OCI-LY1 (cell line): ENCODE results near the gene TCTN2.

ENCODE experiments used
- H2AFZ ChIP-seq: fragments of 200-600 bp; sonication (generic), shearing (Covaris generic); 2 replicates; pipeline ENCODE4 v1.6.0; 2014; ENCODE audit warnings: antibody characterized with exemption, mild to moderate bottlenecking, low read length
- H3F3A ChIP-seq: fragments of 200-600 bp; sonication (generic), shearing (Covaris generic); 2 replicates; pipeline ENCODE4 v1.6.0; 2014; ENCODE audit warnings: mild to moderate bottlenecking, antibody characterized with exemption, low read length, moderate library complexity; ENCODE audit not compliant: insufficient read depth
- H3K27ac ChIP-seq: fragments of 200-600 bp; sonication (generic); 2 replicates; pipeline ENCODE4 v1.5.1; 2014; ENCODE audit warnings: low read length, mixed run types, mild to moderate bottlenecking, low read depth; ENCODE audit not compliant: poor library complexity, severe bottlenecking
- H3K27me3 ChIP-seq: fragments of 200-600 bp; sonication (generic); 2 replicates; pipeline ENCODE4 v1.6.0; 2014; ENCODE audit warnings: antibody characterized with exemption, mild to moderate bottlenecking, low read length, moderate library complexity; ENCODE audit not compliant: insufficient read depth
- H3K36me3 ChIP-seq: fragments of 200-600 bp; sonication (generic); 2 replicates; pipeline ENCODE4 v1.6.1; 2014; ENCODE audit warnings: mild to moderate bottlenecking, antibody characterized with exemption, low read length, moderate library complexity, mixed read lengths; ENCODE audit not compliant: insufficient read depth
- H3K4me1 ChIP-seq: fragments of 200-600 bp; sonication (generic); 2 replicates; pipeline ENCODE4 v1.5.1; 2014; ENCODE audit warnings: mild to moderate bottlenecking, low read length, moderate library complexity; ENCODE audit not compliant: insufficient read depth, severe bottlenecking
- H3K4me2 ChIP-seq: fragments of 200-600 bp; sonication (generic), shearing (Covaris generic); 2 replicates; pipeline ENCODE4 v1.6.1; 2014; ENCODE audit warnings: low read length
- H3K4me3 ChIP-seq: fragments of 200-600 bp; sonication (generic); 2 replicates; pipeline ENCODE4 v1.5.1; 2014; ENCODE audit warnings: low read length, low read depth, mild to moderate bottlenecking, mixed read lengths; ENCODE audit not compliant: poor library complexity, severe bottlenecking
- H3K79me2 ChIP-seq: fragments of 200-600 bp; shearing (Covaris generic); 2 replicates; pipeline ENCODE4 v1.6.1; 2016; ENCODE audit warnings: mixed run types, low read length, mixed read lengths; ENCODE audit not compliant: insufficient read depth
- H3K9ac ChIP-seq: fragments of 200-600 bp; sonication (generic), shearing (Covaris generic); 2 replicates; pipeline ENCODE4 v1.6.1; 2014; ENCODE audit warnings: mild to moderate bottlenecking, low read length, mixed read lengths
- H3K9me2 ChIP-seq: fragments of 200-600 bp; sonication (generic), shearing (Covaris generic); 2 replicates; pipeline ENCODE4 v1.6.1; 2014; ENCODE audit warnings: low read depth, mild to moderate bottlenecking, low read length, mixed read lengths
- H3K9me3 ChIP-seq: fragments of 200-600 bp; shearing (Covaris generic); 2 replicates; pipeline ENCODE4 v1.6.1; 2014; ENCODE audit warnings: low read length, mixed read lengths
- H4K20me1 ChIP-seq: fragments of 200-600 bp; sonication (generic), shearing (Covaris generic); 2 replicates; pipeline ENCODE4 v1.6.0; 2016; ENCODE audit warnings: mild to moderate bottlenecking, low read length; ENCODE audit not compliant: insufficient read depth
- EZH2 ChIP-seq: fragments of 200-600 bp; sonication (generic), shearing (Covaris generic); IDR thresholded peaks from 2 replicates; pipeline ENCODE4 v1.8.0; 2017; ENCODE audit warnings: borderline replicate concordance, mixed run types, mild to moderate bottlenecking, antibody characterized with exemption, low read length, moderate library complexity, mixed read lengths
- TF ChIP-seq, protein P1 (sequence below): fragments of 200-600 bp; sonication (generic), shearing (Covaris generic); IDR thresholded peaks from 2 replicates; pipeline ENCODE4 v1.5.1; 2017; ENCODE audit warnings: mild to moderate bottlenecking, antibody characterized with exemption, low read length, moderate library complexity, mixed read lengths

TCTN2 gene

DNA sequence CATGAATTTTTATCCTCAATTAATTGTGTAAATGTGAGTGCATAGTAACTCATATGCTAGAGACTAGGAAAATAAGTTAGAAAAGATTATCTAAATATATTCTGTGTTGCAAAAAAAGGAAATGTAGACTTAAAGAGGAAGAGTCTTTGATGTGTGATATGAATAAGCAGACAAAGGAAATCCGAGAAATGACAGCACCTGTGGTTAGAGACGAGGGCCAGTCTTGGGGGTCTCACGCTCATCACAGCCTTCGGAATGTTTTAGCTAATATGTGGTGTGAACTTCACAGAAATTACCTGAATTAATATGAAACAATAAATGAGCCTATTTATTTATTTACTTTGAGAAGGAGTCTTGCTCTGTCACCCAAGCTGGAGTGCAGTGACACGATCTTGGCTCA is 52.9 kb downstream of the TCTN2 start:
- no peaks in the 10 kb centered on the region for H3K9me3 ChIP-seq
- no peaks in the 10 kb centered on the region for H3K27me3 ChIP-seq
- no peaks in the 10 kb centered on the region for H3K79me2 ChIP-seq
- H2AFZ ChIP-seq, result no peak overlapping the region
- H4K20me1 ChIP-seq, result no peaks in the 10 kb centered on the region
- no peak overlapping the region for H3K4me3 ChIP-seq
- no peaks in the 10 kb centered on the region for H3F3A ChIP-seq
- H3K9me2 ChIP-seq, result no peaks in the 10 kb centered on the region
- TF ChIP-seq, protein P1, sequence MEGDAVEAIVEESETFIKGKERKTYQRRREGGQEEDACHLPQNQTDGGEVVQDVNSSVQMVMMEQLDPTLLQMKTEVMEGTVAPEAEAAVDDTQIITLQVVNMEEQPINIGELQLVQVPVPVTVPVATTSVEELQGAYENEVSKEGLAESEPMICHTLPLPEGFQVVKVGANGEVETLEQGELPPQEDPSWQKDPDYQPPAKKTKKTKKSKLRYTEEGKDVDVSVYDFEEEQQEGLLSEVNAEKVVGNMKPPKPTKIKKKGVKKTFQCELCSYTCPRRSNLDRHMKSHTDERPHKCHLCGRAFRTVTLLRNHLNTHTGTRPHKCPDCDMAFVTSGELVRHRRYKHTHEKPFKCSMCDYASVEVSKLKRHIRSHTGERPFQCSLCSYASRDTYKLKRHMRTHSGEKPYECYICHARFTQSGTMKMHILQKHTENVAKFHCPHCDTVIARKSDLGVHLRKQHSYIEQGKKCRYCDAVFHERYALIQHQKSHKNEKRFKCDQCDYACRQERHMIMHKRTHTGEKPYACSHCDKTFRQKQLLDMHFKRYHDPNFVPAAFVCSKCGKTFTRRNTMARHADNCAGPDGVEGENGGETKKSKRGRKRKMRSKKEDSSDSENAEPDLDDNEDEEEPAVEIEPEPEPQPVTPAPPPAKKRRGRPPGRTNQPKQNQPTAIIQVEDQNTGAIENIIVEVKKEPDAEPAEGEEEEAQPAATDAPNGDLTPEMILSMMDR, result no peak
- no peak for TF ChIP-seq EZH2
- H3K27ac ChIP-seq, result no peak overlapping the region
- H3K36me3 ChIP-seq, result peaks cover 84% of the 10 kb centered on the region
- H3K4me2 ChIP-seq, result no peak overlapping the region
- H3K9ac ChIP-seq, result no peak overlapping the region
- H3K4me1 ChIP-seq, result no peaks in the 10 kb centered on the region

GRCh38 chr12:123726244-123726643 is 55.3 kb downstream of the TCTN2 start:
- Histone ChIP-seq H3K4me3 (no peak overlapping the region), H3F3A (no peaks in the 10 kb centered on the region), H3K9me2 (no peaks in the 10 kb centered on the region), H3K9ac (no peak overlapping the region), H3K9me3 (no peaks in the 10 kb centered on the region), H3K79me2 (no peaks in the 10 kb centered on the region), H4K20me1 (no peaks in the 10 kb centered on the region), H3K27ac (no peak overlapping the region), H3K36me3 (peaks cover 82% of the 10 kb centered on the region), H3K4me1 (no peaks in the 10 kb centered on the region), H3K4me2 (no peak overlapping the region), H2AFZ (no peak overlapping the region), H3K27me3 (no peaks in the 10 kb centered on the region)
- TF ChIP-seq, protein P1, result no peak
- no peak for TF ChIP-seq EZH2

DNA sequence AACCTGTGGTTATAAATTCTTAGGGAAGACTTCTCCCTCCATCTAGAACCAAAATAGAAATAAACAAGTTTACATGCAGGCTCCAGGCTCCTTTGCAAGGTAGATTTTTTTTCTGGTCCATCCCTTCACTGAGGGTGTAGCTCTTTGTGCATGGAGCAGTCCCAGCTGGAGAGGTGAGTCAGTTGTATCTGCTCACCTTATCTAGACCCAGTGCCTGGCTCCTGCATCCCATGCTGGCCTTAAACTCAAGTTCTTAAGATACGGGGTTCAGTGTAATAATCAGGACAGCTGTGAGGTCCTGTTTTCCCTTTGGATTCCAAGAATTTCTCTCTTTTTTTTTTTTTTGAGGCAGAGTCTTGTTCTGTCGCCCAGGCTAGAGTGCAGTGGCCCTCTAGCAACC is 56.0 kb downstream of the TCTN2 start:
- Histone ChIP-seq H3F3A (no peaks in the 10 kb centered on the region), H3K9ac (no peak overlapping the region), H2AFZ (no peak overlapping the region), H3K4me3 (no peak overlapping the region), H3K4me2 (no peak overlapping the region), H3K9me2 (no peaks in the 10 kb centered on the region), H3K79me2 (no peaks in the 10 kb centered on the region), H4K20me1 (no peaks in the 10 kb centered on the region), H3K4me1 (no peaks in the 10 kb centered on the region), H3K36me3 (peaks cover 82% of the 10 kb centered on the region), H3K27ac (no peak overlapping the region), H3K9me3 (no peaks in the 10 kb centered on the region), H3K27me3 (no peaks in the 10 kb centered on the region)
- no peak for TF ChIP-seq EZH2
- TF ChIP-seq, protein P1, result no peak
